Caco-2 (cell line): Measurements from ENCODE around the gene DRD4. TPM values are rescaled to one million over a fixed set of nuclear protein-coding genes. Genes with fewer than 3 reads are reported as not detected.

ENCODE experiments used
- BruUV-seq: library from RNA; stranded (reverse); fragments of 400-500 nt; replicated peaks from 2 replicates; lab custom pipeline; 2021; lab: Mats Ljungman, UMichigan
- CTCF ChIA-PET: fragments of 300-600 bp; sonication (Branson Sonifier 250); formaldehyde crosslinking; loops from one replicate; lab custom pipeline; 2022; ENCODE audit warnings: antibody characterized with exemption; lab: Charles Lee
- POLR2A ChIA-PET: fragments of 300-600 bp; sonication (Branson Sonifier 250); formaldehyde crosslinking; loops from one replicate; lab custom pipeline; 2022; ENCODE audit warnings: antibody characterized with exemption; lab: Charles Lee
- DNase-seq, 2 experiments: peaks; one replicate each; pipeline versions ENCODE4 v3.0.0 to v3.0.0-alpha.2; 2020 to 2022
- H3K27me3 ChIP-seq: replicated peaks from 2 replicates; pipeline ENCODE4 v1.6.0; 2011; ENCODE audit warnings: low read length; ENCODE audit not compliant: control insufficient read depth, insufficient read depth
- H3K36me3 ChIP-seq: 2 replicates; pipeline ENCODE4 v1.5.1; 2011; ENCODE audit warnings: low read length; ENCODE audit not compliant: control insufficient read depth, insufficient read depth
- H3K4me1 ChIP-seq: fragments of 250-450 bp; sonication (Bioruptor Pico); 2 replicates; pipeline ENCODE4 v1.5.1; 2020; ENCODE audit warnings: mild to moderate bottlenecking
- H3K4me3 ChIP-seq: 2 replicates; pipeline ENCODE4 v1.5.1; 2011; ENCODE audit warnings: low read depth, mild to moderate bottlenecking, control low read depth, low read length
- H3K9me3 ChIP-seq: fragments of 250-450 bp; sonication (Bioruptor Pico); 2 replicates; pipeline ENCODE4 v1.5.1; 2020; ENCODE audit warnings: mild to moderate bottlenecking, moderate library complexity
- H3K27ac Mint-ChIP-seq: one replicate; pipeline ENCODE4 v1.8.0; 2022; ENCODE audit warnings: mixed read lengths; ENCODE audit not compliant: unreplicated experiment
- H3K27me3 Mint-ChIP-seq: one replicate; pipeline ENCODE4 v1.8.0; 2022; ENCODE audit warnings: mixed read lengths; ENCODE audit not compliant: insufficient read depth, unreplicated experiment
- H3K36me3 Mint-ChIP-seq: one replicate; pipeline ENCODE4 v1.8.0; 2022; ENCODE audit warnings: mild to moderate bottlenecking, mixed read lengths; ENCODE audit not compliant: insufficient read depth, unreplicated experiment
- H3K4me1 Mint-ChIP-seq: one replicate; pipeline ENCODE4 v1.8.0; 2022; ENCODE audit warnings: low read depth, mixed read lengths; ENCODE audit not compliant: unreplicated experiment
- H3K4me3 Mint-ChIP-seq: one replicate; pipeline ENCODE4 v1.8.0; 2022; ENCODE audit warnings: mild to moderate bottlenecking, moderate library complexity, mixed read lengths; ENCODE audit not compliant: unreplicated experiment
- H3K9me3 Mint-ChIP-seq: one replicate; pipeline ENCODE4 v1.8.0; 2022; ENCODE audit warnings: mixed read lengths; ENCODE audit not compliant: unreplicated experiment
- CTCF ChIP-seq, 2 experiments: fragments of 200-600 bp in 1 of 2; IDR thresholded peaks; 1 replicate in 1 of 2; 2 replicates in 1 of 2; pipeline versions ENCODE4 v1.5.1 to v1.8.0; 2011 to 2022; ENCODE audit warnings: antibody characterized with exemption in 1 of 2, control low read depth in 1 of 2, inconsistent platforms in 1 of 2, low read depth in 1 of 2, low read length in 1 of 2, mild to moderate bottlenecking in 1 of 2, moderate library complexity in 1 of 2; ENCODE audit not compliant: insufficient read depth in 1 of 2, severe bottlenecking in 1 of 2, unreplicated experiment in 1 of 2
- intact Hi-C: fragments of 100-400 bp; cut with micrococcal nuclease; formaldehyde crosslinking; loops from one replicate; pipeline ENCODE4 v1.10.0; 2022; ENCODE audit not compliant: unreplicated experiment
- total RNA-seq: library from RNA; stranded (reverse); gene quantifications from 2 replicates; pipeline ENCODE4 v1.2.3, GENCODE V29; 2022

The DRD4 gene
- total RNA-seq, 1 experiment from 2014 or later = 1.0 TPM

GRCh38 chr11:592918-593317, 44.2 kb upstream of the DRD4 start:
- DNase-seq = no peak
- POLR2A ChIA-PET = no interaction called here
- CTCF ChIA-PET = no interaction called here
- no peak overlapping the region for H3K4me3 ChIP-seq
- peaks cover 7% of the 10 kb centered on the region for H3K36me3 ChIP-seq
- H3K27ac Mint-ChIP-seq = no peak overlapping the region
- peaks cover 5% of the 10 kb centered on the region; the same call in 1 of the 2 replicates for H3K4me1 ChIP-seq
- H3K4me1 Mint-ChIP-seq = peaks cover 11% of the 10 kb centered on the region
- H3K36me3 Mint-ChIP-seq = peaks cover 96% of the 10 kb centered on the region
- intact Hi-C loops = no loop called here
- no peak overlapping the region for H3K4me3 Mint-ChIP-seq
- no peaks in the 10 kb centered on the region for H3K27me3 ChIP-seq
- TF ChIP-seq CTCF (IDR thresholded peaks at IDR 0.05; ENCODE audit: insufficient read depth in 1 of 2, low read depth in 1 of 2, low read length in 1 of 2, severe bottlenecking in 1 of 2, unreplicated experiment in 1 of 2) = no peak
- BruUV-seq = no TSS peak
- no peaks in the 10 kb centered on the region for H3K27me3 Mint-ChIP-seq
- no peaks in the 10 kb centered on the region for H3K9me3 ChIP-seq
- H3K9me3 Mint-ChIP-seq = no peaks in the 10 kb centered on the region

- no peaks in the 10 kb centered on the region for H3K9me3 Mint-ChIP-seq
- H3K4me3 ChIP-seq = no peak overlapping the region
- no peak overlapping the region for H3K4me3 Mint-ChIP-seq
- ChIA-PET CTCF (no interaction called here), POLR2A (no interaction called here)
- H3K9me3 ChIP-seq = no peaks in the 10 kb centered on the region
- peaks cover 94% of the 10 kb centered on the region for H3K36me3 Mint-ChIP-seq
- no peaks in the 10 kb centered on the region for H3K27me3 ChIP-seq
- H3K36me3 ChIP-seq = peaks cover 7% of the 10 kb centered on the region
- H3K4me1 Mint-ChIP-seq = peaks cover 7% of the 10 kb centered on the region
- H3K4me1 ChIP-seq = peaks cover under 1% of the 10 kb centered on the region; the same call in 1 of the 2 replicates
- DNase-seq = no peak
- TF ChIP-seq CTCF (IDR thresholded peaks at IDR 0.05; ENCODE audit: insufficient read depth in 1 of 2, low read depth in 1 of 2, low read length in 1 of 2, severe bottlenecking in 1 of 2, unreplicated experiment in 1 of 2) = no peak
- intact Hi-C loops = no loop called here
- H3K27me3 Mint-ChIP-seq = no peaks in the 10 kb centered on the region
- no TSS peak for BruUV-seq
- no peak overlapping the region for H3K27ac Mint-ChIP-seq
Observed at GRCh38 chr11:593347-593746, 43.7 kb upstream of the DRD4 start.

DNA sequence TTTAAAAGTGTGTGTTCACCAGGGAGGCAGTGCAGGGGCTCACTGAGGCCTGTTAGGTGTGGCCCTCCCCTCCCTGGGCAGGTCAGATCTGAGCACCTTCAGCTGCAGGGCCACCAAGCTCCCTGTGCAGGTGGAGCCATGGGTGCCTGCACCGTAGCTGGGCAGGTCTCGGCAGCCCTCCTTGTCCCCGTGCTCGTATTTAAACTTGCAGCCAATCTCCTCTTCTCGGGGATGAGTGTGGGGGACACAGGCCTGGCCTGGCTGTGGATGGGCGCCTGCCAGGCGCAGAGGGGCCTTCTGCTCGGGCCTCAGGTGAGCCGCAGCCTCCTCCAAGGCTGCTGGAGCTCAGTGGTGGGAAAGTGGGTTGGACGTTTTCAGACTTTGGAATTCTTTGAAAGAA, 41.7 kb upstream of the DRD4 start:
- Mint-ChIP-seq H3K9me3 (no peaks in the 10 kb centered on the region), H3K27me3 (no peaks in the 10 kb centered on the region), H3K4me1 (no peaks in the 10 kb centered on the region), H3K36me3 (peaks cover 94% of the 10 kb centered on the region), H3K27ac (no peak overlapping the region), H3K4me3 (no peak overlapping the region)
- Histone ChIP-seq H3K27me3 (no peaks in the 10 kb centered on the region), H3K4me3 (no peak overlapping the region), H3K4me1 (no peaks in the 10 kb centered on the region), H3K36me3 (peaks cover 4% of the 10 kb centered on the region), H3K9me3 (no peaks in the 10 kb centered on the region)
- POLR2A ChIA-PET = no interaction called here
- no peak for DNase-seq
- no TSS peak for BruUV-seq
- no peak for TF ChIP-seq CTCF (IDR thresholded peaks at IDR 0.05; ENCODE audit: insufficient read depth in 1 of 2, low read depth in 1 of 2, low read length in 1 of 2, severe bottlenecking in 1 of 2, unreplicated experiment in 1 of 2)
- CTCF ChIA-PET = no interaction called here
- intact Hi-C loops = no loop called here
